RWPE1 (cell line): Measurements from ENCODE around the gene CCDC60.
A peak's percentile ranks its signal among the peaks of the same experiment; 100 is the strongest.

ENCODE experiments used
- CTCF ChIA-PET: fragments of 350-600 bp; sonication (Branson Sonifier 250); formaldehyde crosslinking; extraction: SDS; loops from one replicate; lab custom pipeline; 2021; lab: Yijun Ruan, JAX
- POLR2A ChIA-PET: fragments of 400-600 bp; formaldehyde crosslinking; extraction: SDS; loops from one replicate; lab custom pipeline; 2020; ENCODE audit warnings: antibody characterized with exemption; ENCODE audit not compliant: low non-redundant PET; lab: Yijun Ruan, JAX
- DNase-seq: peaks from one replicate; pipeline ENCODE4 v3.0.0; 2012; ENCODE audit warnings: low spot score
- H3K27ac ChIP-seq: fragments of 450-650 bp; 2 replicates; pipeline ENCODE4 v1.5.1; 2017
- TF ChIP-seq, protein P1 (sequence below): fragments of 450-650 bp; conservative IDR thresholded peaks from 2 replicates; pipeline ENCODE4 v1.5.1; 2017; ENCODE audit warnings: low read depth, mild to moderate bottlenecking

Gene CCDC60

DNA sequence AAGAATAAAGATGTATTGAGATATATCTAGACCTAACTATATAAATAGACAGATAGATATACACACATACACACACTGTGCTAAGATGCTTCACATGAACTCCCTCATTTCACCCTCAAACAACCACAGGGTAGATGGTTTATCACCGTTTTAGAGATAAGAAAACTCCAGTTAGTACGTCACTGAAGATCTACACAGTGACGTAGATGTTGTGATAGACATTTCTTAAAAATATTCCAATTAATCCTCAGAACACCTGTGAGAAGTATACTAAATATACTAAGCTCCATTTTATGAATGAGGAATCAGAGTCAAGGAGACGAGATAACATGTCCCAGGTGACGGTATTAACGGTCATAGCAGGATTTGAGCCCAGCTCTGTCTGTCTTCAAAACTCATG is 31.5 kb downstream of the CCDC60 start:
- POLR2A ChIA-PET: no interaction called here
- TF ChIP-seq, protein P1, sequence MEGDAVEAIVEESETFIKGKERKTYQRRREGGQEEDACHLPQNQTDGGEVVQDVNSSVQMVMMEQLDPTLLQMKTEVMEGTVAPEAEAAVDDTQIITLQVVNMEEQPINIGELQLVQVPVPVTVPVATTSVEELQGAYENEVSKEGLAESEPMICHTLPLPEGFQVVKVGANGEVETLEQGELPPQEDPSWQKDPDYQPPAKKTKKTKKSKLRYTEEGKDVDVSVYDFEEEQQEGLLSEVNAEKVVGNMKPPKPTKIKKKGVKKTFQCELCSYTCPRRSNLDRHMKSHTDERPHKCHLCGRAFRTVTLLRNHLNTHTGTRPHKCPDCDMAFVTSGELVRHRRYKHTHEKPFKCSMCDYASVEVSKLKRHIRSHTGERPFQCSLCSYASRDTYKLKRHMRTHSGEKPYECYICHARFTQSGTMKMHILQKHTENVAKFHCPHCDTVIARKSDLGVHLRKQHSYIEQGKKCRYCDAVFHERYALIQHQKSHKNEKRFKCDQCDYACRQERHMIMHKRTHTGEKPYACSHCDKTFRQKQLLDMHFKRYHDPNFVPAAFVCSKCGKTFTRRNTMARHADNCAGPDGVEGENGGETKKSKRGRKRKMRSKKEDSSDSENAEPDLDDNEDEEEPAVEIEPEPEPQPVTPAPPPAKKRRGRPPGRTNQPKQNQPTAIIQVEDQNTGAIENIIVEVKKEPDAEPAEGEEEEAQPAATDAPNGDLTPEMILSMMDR: no peak

DNA sequence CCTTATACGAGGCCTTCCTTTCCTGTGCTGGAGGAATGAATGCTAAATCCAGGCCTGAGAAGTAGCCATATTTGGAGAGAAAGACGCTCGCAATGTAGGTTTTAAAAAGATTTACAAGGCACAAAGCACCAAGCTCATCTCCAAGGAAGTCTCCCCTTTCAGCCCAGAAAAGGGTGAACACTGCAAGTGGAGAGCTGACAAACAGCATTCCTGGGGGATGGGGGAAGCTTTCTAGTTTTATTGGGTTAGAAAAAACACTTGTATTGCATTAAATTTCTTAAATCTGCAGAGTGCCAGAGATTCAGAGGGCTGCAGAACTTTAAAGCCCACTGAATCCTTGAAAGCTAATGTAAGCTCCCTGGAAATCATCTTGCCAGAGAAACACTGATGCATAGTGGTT is 34.6 kb downstream of the CCDC60 start:
- ChIA-PET CTCF (no interaction called here), POLR2A (no interaction called here)
- TF ChIP-seq, protein P1: no peak
- no peak for DNase-seq
- H3K27ac ChIP-seq: no peak overlapping the region

More for the DNA sequence above, 31.5 kb downstream of the CCDC60 start:
- DNase-seq: no peak
- CTCF ChIA-PET: no interaction called here
- H3K27ac ChIP-seq: no peak overlapping the region

DNA sequence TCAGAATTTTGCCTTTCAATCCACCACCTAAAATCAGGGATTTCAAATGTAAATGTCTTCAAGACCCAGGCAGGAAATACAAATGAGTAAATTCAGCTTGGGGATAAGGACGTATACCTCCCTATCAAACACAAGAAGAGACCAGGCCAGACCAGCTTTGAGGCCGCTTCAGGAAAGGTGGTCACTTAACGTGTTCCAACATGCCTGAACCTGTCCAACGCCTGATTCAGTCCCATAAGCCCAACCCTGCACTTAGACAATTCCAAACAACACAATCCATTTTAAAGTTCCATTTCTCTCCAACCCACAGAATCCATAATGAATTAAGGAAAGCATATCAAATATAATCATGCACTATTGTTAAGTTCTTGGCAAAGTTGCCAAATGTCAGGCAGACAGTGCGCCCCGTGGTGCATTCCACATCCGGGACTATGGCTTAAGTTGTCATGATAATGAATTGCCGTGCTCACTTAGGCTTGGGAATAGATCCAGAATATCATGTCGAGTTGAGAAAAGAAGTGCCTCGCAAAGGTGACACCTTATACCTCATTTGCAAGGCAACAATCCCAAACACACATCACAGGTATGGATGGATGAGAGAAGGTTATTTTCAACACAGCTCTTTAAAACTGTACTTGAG is 35.5 kb downstream of the CCDC60 start:
- TF ChIP-seq, protein P1: no peak
- ChIA-PET POLR2A (no interaction called here), CTCF (no interaction called here)
- no peak overlapping the region for H3K27ac ChIP-seq
- DNase-seq: peak; percentile 27

DNA sequence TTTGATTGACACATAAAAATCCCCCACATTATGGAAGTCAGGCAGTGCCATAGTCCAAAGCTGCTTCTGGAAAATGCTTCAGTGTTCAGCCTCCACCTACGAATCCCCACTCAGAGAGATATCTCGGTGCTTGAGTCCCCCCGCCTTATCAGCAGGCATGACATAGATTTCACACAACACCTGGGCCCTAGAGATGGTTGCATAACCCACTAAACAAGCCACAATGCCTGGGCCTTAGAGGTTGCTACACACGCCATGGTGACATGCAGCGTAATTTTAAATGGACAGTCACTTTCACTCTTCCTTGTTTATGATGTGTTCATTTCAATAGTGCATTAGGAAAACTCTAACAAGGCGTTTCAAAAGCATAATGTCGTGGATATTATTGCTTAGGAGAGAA is 38.0 kb downstream of the CCDC60 start:
- H3K27ac ChIP-seq: no peak overlapping the region
- DNase-seq: no peak
- POLR2A ChIA-PET: no interaction called here
- TF ChIP-seq, protein P1: no peak
- CTCF ChIA-PET: no interaction called here

DNA sequence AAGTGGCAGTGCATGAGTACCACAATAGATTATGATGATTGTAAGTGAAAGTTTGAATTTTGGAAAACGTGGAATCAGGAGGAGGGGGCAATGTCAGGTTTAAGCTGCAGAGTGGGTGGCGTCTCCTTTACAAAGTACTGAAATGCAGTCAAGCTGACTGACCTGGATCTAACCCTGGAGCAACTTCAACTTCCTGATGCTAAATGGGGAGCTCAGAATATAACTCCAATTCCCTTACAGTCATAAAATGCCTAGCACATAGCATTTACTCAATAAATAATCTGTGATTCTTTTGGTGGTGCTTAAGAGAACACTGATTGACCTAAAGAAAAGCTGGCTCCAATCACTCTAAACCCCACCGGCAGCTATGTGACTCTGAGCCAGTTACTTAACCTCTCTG is 38.5 kb downstream of the CCDC60 start:
- ChIA-PET POLR2A (no interaction called here), CTCF (no interaction called here)
- no peak overlapping the region for H3K27ac ChIP-seq
- TF ChIP-seq, protein P1: no peak
- DNase-seq: no peak

DNA sequence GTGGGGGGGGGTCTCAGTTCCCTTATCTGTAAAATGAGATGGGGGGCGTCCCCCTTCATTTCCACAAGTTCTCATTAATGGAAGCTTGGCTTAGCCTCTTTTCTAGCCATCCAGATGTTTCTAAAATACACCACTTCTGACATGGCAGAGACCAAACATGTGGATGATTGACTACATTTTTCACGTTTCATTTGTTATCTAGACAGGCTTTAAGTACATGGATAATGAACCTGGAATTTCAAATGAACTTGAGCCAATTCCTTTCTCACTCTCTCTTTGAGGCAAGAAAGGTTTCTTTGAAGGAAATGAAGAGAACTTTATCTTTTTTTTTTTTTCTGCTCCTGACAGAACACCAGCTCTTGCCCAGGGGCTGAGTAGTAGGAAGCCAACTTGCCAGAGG is 39.1 kb downstream of the CCDC60 start:
- TF ChIP-seq, protein P1: no peak
- CTCF ChIA-PET: interaction anchor here (0.7 kb wide), 2 partner anchors 172 to 241 kb away, joined by 3 to 4 read pairs; no protein-coding TSS in a partner anchor
- POLR2A ChIA-PET: no interaction called here
- no peak for DNase-seq
- H3K27ac ChIP-seq: no peak overlapping the region
